Endothelial cell of umbilical vein (primary cell): ENCODE data around the gene COPE. TPM values are rescaled to one million over a fixed set of nuclear protein-coding genes. Genes with fewer than 3 reads are reported as not detected.

Experiments used
- BruUV-seq: library from RNA; stranded (reverse); fragments of 400-500 nt; replicated peaks from 2 replicates; lab custom pipeline; 2021; lab: Mats Ljungman, UMichigan
- CTCF ChIA-PET: fragments of 300-600, 350-600 bp; sonication (Branson Sonifier 250); formaldehyde crosslinking; loops from one replicate; lab custom pipeline; 2021; ENCODE audit warnings: antibody characterized with exemption, inconsistent platforms; lab: Charles Lee
- POLR2A ChIA-PET: fragments of 300-600, 350-600 bp; sonication (Branson Sonifier 250); formaldehyde crosslinking; loops from one replicate; lab custom pipeline; 2021; ENCODE audit warnings: antibody characterized with exemption, inconsistent platforms; lab: Charles Lee
- DNase-seq: peaks from one replicate; pipeline ENCODE4 v3.0.0-alpha.2; 2011; ENCODE audit warnings: low read depth, low spot score
- FAIRE-seq: peaks from 2 replicates; lab custom pipeline; 2011; peaks lifted over from hg19 to GRCh38; lab: Jason Lieb, UNC
- H2AFZ ChIP-seq: 2 replicates; pipeline ENCODE4 v1.6.0; 2012; ENCODE audit warnings: low read depth, low read length, control low read depth, inconsistent platforms
- H3K27ac ChIP-seq: 2 replicates; pipeline ENCODE4 v1.5.1; 2011; ENCODE audit warnings: low read depth, mild to moderate bottlenecking, control low read depth, low read length, moderate library complexity; ENCODE audit not compliant: insufficient read depth
- H3K27me3 ChIP-seq, 2 experiments: 2 replicates each; pipeline versions ENCODE4 v1.6.0 to v1.6.1; 2011; ENCODE audit warnings: low read length in 2 of 2, mixed read lengths in 1 of 2; ENCODE audit not compliant: control insufficient read depth in 2 of 2, insufficient read depth in 2 of 2
- H3K36me3 ChIP-seq, 2 experiments: 2 replicates in 1 of 2; 3 replicates in 1 of 2; pipeline ENCODE4 v1.5.1; 2011; ENCODE audit warnings: low read length in 2 of 2, mild to moderate bottlenecking in 1 of 2, moderate library complexity in 1 of 2; ENCODE audit not compliant: control insufficient read depth in 2 of 2, insufficient read depth in 2 of 2; ENCODE audit errors: extremely low read depth in 1 of 2
- H3K4me1 ChIP-seq: 3 replicates; pipeline ENCODE4 v1.5.1; 2011; ENCODE audit warnings: mild to moderate bottlenecking, low read length; ENCODE audit not compliant: control insufficient read depth, insufficient read depth; ENCODE audit errors: extremely low read depth
- H3K4me2 ChIP-seq: 2 replicates; pipeline ENCODE4 v1.6.1; 2011; ENCODE audit warnings: low read length, control low read depth, mixed read lengths; ENCODE audit not compliant: insufficient read depth
- H3K4me3 ChIP-seq, 3 experiments: fragments of 200-600 bp in 1 of 3; sonication (generic), shearing (Covaris generic) in 1 of 3; replicated peaks in 1 of 3; 2 replicates each; pipeline ENCODE4 v1.5.1; 2011 to 2016; ENCODE audit warnings: control low read depth in 3 of 3, low read length in 3 of 3, mild to moderate bottlenecking in 2 of 3, inconsistent platforms in 1 of 3, low read depth in 1 of 3, moderate library complexity in 1 of 3; ENCODE audit not compliant: insufficient read depth in 1 of 3
- H3K79me2 ChIP-seq: 2 replicates; pipeline ENCODE4 v1.6.0; 2012; ENCODE audit warnings: low read length, inconsistent platforms; ENCODE audit not compliant: control insufficient read depth, insufficient read depth
- H3K9ac ChIP-seq: replicated peaks from 2 replicates; pipeline ENCODE3; 2011; ENCODE audit warnings: low read length, control low read depth; ENCODE audit not compliant: insufficient read depth; ENCODE audit errors: extremely low read depth
- H3K9me1 ChIP-seq: replicated peaks from 3 replicates; pipeline ENCODE4 v1.6.0; 2011; ENCODE audit warnings: mild to moderate bottlenecking, low read length; ENCODE audit not compliant: control insufficient read depth, insufficient read depth; ENCODE audit errors: extremely low read depth
- H3K9me3 ChIP-seq: replicated peaks from 2 replicates; pipeline ENCODE4 v1.5.1; 2012; ENCODE audit warnings: low read length, inconsistent platforms; ENCODE audit not compliant: control insufficient read depth, insufficient read depth
- H4K20me1 ChIP-seq: replicated peaks from 2 replicates; pipeline ENCODE3; 2011; ENCODE audit warnings: mild to moderate bottlenecking, low read length; ENCODE audit not compliant: control insufficient read depth, insufficient read depth; ENCODE audit errors: extremely low read depth
- EZH2 ChIP-seq: IDR thresholded peaks from 2 replicates; pipeline ENCODE4 v1.6.1; 2012; ENCODE audit warnings: borderline replicate concordance, low read depth, mild to moderate bottlenecking, moderate library complexity, low read length, inconsistent platforms; ENCODE audit not compliant: severe bottlenecking
- FOS ChIP-seq: IDR thresholded peaks from 2 replicates; pipeline ENCODE4 v1.6.1; 2011; ENCODE audit warnings: mild to moderate bottlenecking, low read length, moderate library complexity, borderline replicate concordance; ENCODE audit not compliant: insufficient read depth
- GATA2 ChIP-seq: IDR thresholded peaks from 2 replicates; pipeline ENCODE4 v1.7.0; 2011; ENCODE audit warnings: low read depth, mild to moderate bottlenecking, moderate library complexity, mixed read lengths, low read length; ENCODE audit not compliant: insufficient read length, insufficient read depth
- JUN ChIP-seq: IDR thresholded peaks from 2 replicates; pipeline ENCODE4 v1.6.1; 2011; ENCODE audit warnings: borderline replicate concordance, low read depth; ENCODE audit not compliant: insufficient read length, insufficient read depth
- MYC ChIP-seq: IDR thresholded peaks from one replicate; pipeline ENCODE4 v1.6.1; 2011; ENCODE audit warnings: mild to moderate bottlenecking, low read depth, low read length
- POLR2A ChIP-seq: IDR thresholded peaks from 2 replicates; pipeline ENCODE4 v1.6.1; 2012; ENCODE audit warnings: low read depth, mild to moderate bottlenecking, control low read depth, low read length
- POLR2AphosphoS5 ChIP-seq: IDR thresholded peaks from 2 replicates; pipeline ENCODE4 v1.6.1; 2012; ENCODE audit warnings: low read depth, mild to moderate bottlenecking, control low read depth, low read length, moderate library complexity; ENCODE audit not compliant: insufficient read depth
- dilution Hi-C: fragments of 300-500 bp; cut with MboI; formaldehyde crosslinking; loops from one replicate; pipeline ENCODE4 v1.15.0; 2019; ENCODE audit warnings: low sequenced_read_pairs; ENCODE audit not compliant: extremely low pct_ligation_motif_present
- intact Hi-C: fragments of 100-400 bp; cut with micrococcal nuclease; formaldehyde crosslinking; loops from one replicate; pipeline ENCODE4 v1.10.0; 2022
- polyA plus RNA-seq, 4 experiments: library from polyadenylated mRNA; depleted of rRNA in 3 of 4; stranded (reverse) in 3 of 4; unstranded in 1 of 4; fragments of >200 nt; gene quantifications; 2 replicates each; pipeline versions ENCODE4 v1.2.1 to v1.2.3, GENCODE V29; 2011 to 2012; ENCODE audit warnings: missing spikeins in 1 of 4
- total RNA-seq: library from RNA; stranded (reverse); gene quantifications from 2 replicates; pipeline ENCODE4 v1.2.3, GENCODE V29; 2021
- TF ChIP-seq, protein P1 (sequence below): IDR thresholded peaks from 2 replicates; pipeline ENCODE4 v1.6.1; 2011; ENCODE audit not compliant: insufficient read depth, insufficient read length
- TF ChIP-seq, protein P2 (sequence below), 2 donors: IDR thresholded peaks; 1 replicate in 1 of 2; 2 replicates in 1 of 2; pipeline ENCODE4 v1.5.1; 2011; ENCODE audit warnings: low read length in 2 of 2, mild to moderate bottlenecking in 2 of 2, moderate library complexity in 2 of 2, control low read depth in 1 of 2, inconsistent platforms in 1 of 2, low read depth in 1 of 2; ENCODE audit not compliant: insufficient read depth in 1 of 2; ENCODE audit errors: extremely low read depth in 1 of 2

COPE gene
- total and polyA plus RNA-seq, 2 donors (not counting 3 experiments of a cell fraction or from before 2014, with no cell fraction given), result 252 to 407 TPM

DNA sequence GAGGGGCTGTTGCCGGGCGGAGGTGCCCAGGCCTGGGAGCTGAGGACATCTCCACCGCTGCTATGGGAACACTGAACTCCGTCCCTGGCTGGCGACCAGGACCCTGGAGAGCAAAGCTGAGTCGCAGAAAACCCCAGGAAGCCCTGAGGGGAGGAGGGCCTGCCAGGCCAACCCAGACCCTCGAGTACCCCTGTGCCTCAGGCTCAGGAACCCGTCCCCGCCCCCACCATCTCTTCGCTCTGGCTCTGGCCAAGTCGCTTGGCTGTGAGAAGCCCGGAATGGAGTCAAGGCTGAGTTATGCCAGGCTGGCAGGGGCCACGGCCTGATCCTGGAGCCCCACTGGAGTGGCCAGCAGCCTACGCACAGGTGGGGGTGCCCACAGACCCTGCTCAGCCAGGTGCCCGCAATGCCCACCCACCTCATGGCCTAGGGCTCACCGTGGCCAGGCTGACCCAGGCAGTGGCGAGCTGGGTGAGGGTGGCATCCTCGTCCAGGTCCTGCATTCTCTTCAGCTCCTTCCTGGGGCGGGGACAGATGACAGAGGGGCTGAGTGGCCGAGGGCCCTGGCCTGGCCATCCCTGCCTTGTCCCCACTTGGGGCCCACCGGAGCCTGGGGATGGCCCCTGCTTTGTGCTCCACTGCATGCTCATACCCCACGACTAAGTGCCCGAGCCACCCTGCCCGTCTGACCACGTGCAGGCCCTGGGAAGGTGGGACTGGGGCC lies 14.7 kb downstream of the COPE start:
- Histone ChIP-seq H3K9me3 (no peaks in the 10 kb centered on the region), H3K4me3 (no peak overlapping the region), H3K27me3 (no peaks in the 10 kb centered on the region), H4K20me1 (no peaks in the 10 kb centered on the region), H3K27ac (no peak overlapping the region), H3K4me2 (no peak overlapping the region), H2AFZ (no peak overlapping the region), H3K9me1 (no peaks in the 10 kb centered on the region), H3K79me2 (no peaks in the 10 kb centered on the region), H3K9ac (no peak overlapping the region), H3K36me3 (peaks cover 4 to 50% of the 10 kb centered on the region in 2 experiments), H3K4me1 (no peaks in the 10 kb centered on the region)
- dilution Hi-C loops, result no loop called here
- DNase-seq (no peak), FAIRE-seq (no peak)
- TF ChIP-seq MYC (no peak), FOS (no peak), GATA2 (no peak), JUN (no peak), POLR2AphosphoS5 (no peak), POLR2A (no peak), EZH2 (no peak)
- TF ChIP-seq, protein P1, sequence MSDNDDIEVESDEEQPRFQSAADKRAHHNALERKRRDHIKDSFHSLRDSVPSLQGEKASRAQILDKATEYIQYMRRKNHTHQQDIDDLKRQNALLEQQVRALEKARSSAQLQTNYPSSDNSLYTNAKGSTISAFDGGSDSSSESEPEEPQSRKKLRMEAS, result no peak
- TF ChIP-seq, protein P2, sequence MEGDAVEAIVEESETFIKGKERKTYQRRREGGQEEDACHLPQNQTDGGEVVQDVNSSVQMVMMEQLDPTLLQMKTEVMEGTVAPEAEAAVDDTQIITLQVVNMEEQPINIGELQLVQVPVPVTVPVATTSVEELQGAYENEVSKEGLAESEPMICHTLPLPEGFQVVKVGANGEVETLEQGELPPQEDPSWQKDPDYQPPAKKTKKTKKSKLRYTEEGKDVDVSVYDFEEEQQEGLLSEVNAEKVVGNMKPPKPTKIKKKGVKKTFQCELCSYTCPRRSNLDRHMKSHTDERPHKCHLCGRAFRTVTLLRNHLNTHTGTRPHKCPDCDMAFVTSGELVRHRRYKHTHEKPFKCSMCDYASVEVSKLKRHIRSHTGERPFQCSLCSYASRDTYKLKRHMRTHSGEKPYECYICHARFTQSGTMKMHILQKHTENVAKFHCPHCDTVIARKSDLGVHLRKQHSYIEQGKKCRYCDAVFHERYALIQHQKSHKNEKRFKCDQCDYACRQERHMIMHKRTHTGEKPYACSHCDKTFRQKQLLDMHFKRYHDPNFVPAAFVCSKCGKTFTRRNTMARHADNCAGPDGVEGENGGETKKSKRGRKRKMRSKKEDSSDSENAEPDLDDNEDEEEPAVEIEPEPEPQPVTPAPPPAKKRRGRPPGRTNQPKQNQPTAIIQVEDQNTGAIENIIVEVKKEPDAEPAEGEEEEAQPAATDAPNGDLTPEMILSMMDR (IDR thresholded peaks at IDR 0.05; ENCODE audit: extremely low read depth in 1 of 2, insufficient read depth in 1 of 2, low read depth in 1 of 2, low read length in 2 of 2), result no peak
- POLR2A ChIA-PET, result no interaction called here
- CTCF ChIA-PET, result no interaction called here
- intact Hi-C loops, result no loop called here
- no TSS peak for BruUV-seq
